ENCODE measurements around the gene TM2D3. TPM values are rescaled to one million over a fixed set of nuclear protein-coding genes. Genes with fewer than 3 reads are reported as not detected.
"Not testable (repeated sequence)": the region's sequence is repeated elsewhere in the genome, so short reads cannot be mapped to it uniquely, and the experiment has no call there.

The TM2D3 gene
- total RNA-seq, 1 donor from 2014 or later = 105 TPM

DNA sequence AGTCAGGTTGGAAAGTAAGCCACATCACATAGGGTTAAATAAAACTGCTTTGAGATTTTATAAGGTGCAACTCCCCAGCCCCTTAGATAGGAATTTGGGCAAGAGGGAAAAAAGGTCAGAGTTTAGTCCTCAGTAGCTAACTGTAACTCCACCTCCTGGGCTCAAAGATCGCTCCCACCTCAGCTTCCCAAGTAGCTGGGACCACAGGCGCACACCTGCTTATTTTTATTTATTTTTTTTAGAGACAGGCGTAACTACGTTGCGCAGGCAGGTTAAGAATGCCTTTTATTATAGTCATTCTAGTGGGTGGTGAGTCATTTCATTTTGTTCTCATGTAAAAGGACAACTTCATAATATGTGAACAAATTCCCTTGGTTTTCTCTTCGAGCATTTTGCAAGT is 14.7 kb downstream of the TM2D3 start:
- Histone ChIP-seq H3K9me3 (no peaks in the 10 kb centered on the region), H3K27me3 (no peaks in the 10 kb centered on the region), H3K27ac (no peak overlapping the region), H3K36me3 (peaks cover 16 to 33% of the 10 kb centered on the region in 2 donors), H3K4me1 (no peaks in the 10 kb centered on the region), H3K4me3 (no peak overlapping the region)
- no peak for DNase-seq (ENCODE audit: low spot score in 2 of 2)
- TF ChIP-seq, protein P1, sequence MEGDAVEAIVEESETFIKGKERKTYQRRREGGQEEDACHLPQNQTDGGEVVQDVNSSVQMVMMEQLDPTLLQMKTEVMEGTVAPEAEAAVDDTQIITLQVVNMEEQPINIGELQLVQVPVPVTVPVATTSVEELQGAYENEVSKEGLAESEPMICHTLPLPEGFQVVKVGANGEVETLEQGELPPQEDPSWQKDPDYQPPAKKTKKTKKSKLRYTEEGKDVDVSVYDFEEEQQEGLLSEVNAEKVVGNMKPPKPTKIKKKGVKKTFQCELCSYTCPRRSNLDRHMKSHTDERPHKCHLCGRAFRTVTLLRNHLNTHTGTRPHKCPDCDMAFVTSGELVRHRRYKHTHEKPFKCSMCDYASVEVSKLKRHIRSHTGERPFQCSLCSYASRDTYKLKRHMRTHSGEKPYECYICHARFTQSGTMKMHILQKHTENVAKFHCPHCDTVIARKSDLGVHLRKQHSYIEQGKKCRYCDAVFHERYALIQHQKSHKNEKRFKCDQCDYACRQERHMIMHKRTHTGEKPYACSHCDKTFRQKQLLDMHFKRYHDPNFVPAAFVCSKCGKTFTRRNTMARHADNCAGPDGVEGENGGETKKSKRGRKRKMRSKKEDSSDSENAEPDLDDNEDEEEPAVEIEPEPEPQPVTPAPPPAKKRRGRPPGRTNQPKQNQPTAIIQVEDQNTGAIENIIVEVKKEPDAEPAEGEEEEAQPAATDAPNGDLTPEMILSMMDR (IDR thresholded peaks at IDR 0.05) = no peak
- intact Hi-C loops (cut with DNase I) = no loop called here

DNA sequence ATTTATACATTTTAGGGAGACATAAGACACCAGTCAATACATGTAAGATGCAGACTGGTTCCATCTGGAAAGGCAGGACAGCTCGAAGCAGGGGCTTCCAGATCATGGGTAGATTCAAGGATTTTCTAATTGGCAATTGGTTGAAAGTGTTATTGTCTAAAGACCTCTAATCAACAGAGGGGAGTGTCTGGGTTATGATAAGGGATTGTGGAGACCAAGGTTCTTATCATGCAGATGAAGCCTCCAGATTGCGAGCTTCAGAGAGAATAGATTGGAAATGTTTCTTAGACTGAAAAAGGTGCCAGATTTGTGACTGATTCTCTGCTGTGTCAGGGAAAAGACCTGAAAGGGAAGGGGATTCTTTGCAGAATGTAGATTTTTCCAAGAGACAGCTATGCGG is 15.1 kb downstream of the TM2D3 start:
- Histone ChIP-seq H3K36me3 (peaks cover 16 to 29% of the 10 kb centered on the region in 2 donors), H3K4me3 (no peak overlapping the region), H3K27me3 (no peaks in the 10 kb centered on the region), H3K27ac (no peak overlapping the region), H3K9me3 (no peaks in the 10 kb centered on the region), H3K4me1 (no peaks in the 10 kb centered on the region)
- TF ChIP-seq, protein P1 (IDR thresholded peaks at IDR 0.05) = no peak
- no peak for DNase-seq (ENCODE audit: low spot score in 2 of 2)
- intact Hi-C loops (cut with DNase I) = no loop called here

DNA sequence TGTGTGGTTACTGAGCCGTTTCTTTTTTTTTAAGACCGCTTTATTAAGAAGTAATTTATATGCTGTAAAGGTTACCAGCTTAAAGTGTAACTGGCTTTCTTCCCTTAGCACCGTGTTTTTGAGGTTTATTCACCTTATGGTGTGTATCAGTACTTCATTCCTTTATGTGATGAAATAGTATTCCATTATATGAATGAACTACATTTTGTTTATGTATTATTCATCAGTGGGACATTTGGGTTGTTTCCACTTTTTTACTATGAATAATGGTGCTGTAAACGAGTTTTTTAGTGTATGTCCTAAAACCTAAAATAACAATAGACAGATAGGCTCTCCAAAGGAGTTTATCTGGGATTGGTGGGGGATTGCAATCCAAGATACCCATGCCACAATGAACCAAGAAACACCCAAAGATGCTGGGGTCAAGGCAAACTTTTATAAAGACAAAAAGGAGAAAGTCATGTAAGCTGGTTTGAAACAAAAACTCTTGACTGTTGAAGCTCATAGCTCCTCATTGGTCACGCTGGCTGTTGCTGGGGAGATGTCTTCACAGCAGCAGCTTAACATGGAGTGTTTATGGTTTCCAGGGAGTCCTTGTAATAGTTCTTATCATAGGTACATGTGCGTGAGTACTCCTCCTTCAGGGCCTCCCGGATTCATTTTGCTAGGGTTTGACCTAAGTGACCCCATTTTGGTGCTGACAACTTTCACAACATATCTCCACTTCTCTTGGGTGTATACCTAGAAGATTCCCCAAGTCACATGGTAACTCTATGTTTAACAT is 16.0 kb downstream of the TM2D3 start:
- TF ChIP-seq, protein P1 (IDR thresholded peaks at IDR 0.05) = no peak
- no peaks in the 10 kb centered on the region for H3K9me3 ChIP-seq
- intact Hi-C loops (cut with DNase I) = no loop called here
- no peak for DNase-seq (ENCODE audit: low spot score in 2 of 2)
- no peak overlapping the region for H3K27ac ChIP-seq
- peaks cover 16 to 25% of the 10 kb centered on the region in 2 donors for H3K36me3 ChIP-seq
- H3K27me3 ChIP-seq = no peaks in the 10 kb centered on the region
- no peaks in the 10 kb centered on the region for H3K4me1 ChIP-seq
- H3K4me3 ChIP-seq = no peak overlapping the region

DNA sequence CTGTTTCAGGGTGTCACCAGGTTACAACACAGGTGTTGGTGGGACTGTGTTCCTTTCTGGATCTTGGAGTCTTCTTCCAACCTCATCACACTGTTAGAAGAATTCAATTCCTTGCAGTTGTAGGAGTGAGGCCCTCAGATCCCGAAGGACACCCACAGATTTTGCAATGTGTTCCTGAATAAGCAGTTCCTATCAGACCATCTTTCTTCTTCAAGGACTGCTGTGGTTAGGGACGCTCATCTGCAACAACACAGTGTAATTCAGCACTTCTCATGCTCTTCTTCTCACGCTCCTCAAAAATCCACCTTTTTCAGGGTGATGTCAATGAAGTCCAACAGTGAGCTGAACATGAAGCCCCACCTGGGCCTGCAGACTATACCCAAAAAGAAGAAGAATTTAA is 18.8 kb downstream of the TM2D3 start:
- TF ChIP-seq, protein P1 (IDR thresholded peaks at IDR 0.05) = no peak
- no peak overlapping the region for H3K4me3 ChIP-seq
- H3K9me3 ChIP-seq = no peaks in the 10 kb centered on the region
- no peaks in the 10 kb centered on the region for H3K27me3 ChIP-seq
- no peaks in the 10 kb centered on the region for H3K4me1 ChIP-seq
- peaks cover under 1 to 7% of the 10 kb centered on the region in 2 donors for H3K36me3 ChIP-seq
- intact Hi-C loops (cut with DNase I) = no loop called here
- no peak for DNase-seq (ENCODE audit: low spot score in 2 of 2)
- H3K27ac ChIP-seq = no peak overlapping the region

DNA sequence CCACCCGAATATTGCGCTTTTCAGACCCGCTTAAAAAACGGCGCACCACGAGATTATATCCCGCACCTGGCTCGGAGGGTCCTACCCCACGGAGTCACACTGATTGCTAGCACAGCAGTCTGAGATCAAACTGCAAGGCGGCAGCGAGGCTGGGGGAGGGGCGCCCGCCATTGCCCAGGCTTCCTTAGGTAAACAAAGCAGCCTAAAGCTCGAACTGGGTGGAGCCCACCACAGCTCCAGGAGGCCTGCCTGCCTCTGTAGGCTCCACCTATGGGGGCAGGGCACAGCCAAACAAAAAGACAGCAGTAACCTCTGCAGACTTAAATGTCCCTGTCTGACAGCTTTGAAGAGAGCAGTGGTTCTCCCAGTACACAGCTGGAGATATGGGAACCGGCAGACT is 25.5 kb downstream of the TM2D3 start:
- H3K4me3 ChIP-seq; intact Hi-C loops (cut with DNase I); H3K36me3 ChIP-seq: not testable (repeated sequence)

DNA sequence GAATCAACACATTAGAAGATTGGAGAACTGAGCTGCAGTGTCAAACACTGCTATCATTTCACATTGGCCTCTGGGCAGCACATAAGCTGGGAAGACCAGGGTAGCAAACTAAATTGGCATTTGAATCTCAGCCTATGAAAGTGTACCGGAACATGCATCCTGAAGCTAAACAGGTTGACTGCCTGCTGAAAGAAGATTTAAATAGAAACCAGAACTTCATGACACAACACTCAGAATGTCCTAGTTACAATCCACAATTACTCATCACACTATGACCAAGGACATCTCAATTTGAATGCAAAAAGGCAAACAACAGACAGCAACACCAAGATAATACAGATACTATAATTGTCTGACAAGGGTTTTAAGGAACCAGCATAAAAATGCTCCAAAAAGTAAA is 26.2 kb downstream of the TM2D3 start:
- no peak overlapping the region for H3K27ac ChIP-seq
- peaks cover 0 to 10% of the 10 kb centered on the region in 2 donors for H3K36me3 ChIP-seq
- TF ChIP-seq, protein P1 (IDR thresholded peaks at IDR 0.05) = no peak

More for the DNA sequence above, 25.5 kb downstream of the TM2D3 start:
- not testable (repeated sequence) for H3K27ac ChIP-seq; DNase-seq (ENCODE audit: low spot score in 2 of 2); H3K27me3 ChIP-seq; H3K9me3 ChIP-seq; H3K4me1 ChIP-seq

More for the DNA sequence above, 26.2 kb downstream of the TM2D3 start:
- intact Hi-C loops (cut with DNase I) = no loop called here
- Histone ChIP-seq H3K27me3 (no peaks in the 10 kb centered on the region), H3K4me3 (no peak overlapping the region), H3K9me3 (peaks cover 0 to 5% of the 10 kb centered on the region in 2 donors), H3K4me1 (no peaks in the 10 kb centered on the region)
- no peak for DNase-seq (ENCODE audit: low spot score in 2 of 2)

All from ascending aorta (tissue), 2 donors.